ENCODE data around the gene RFXANK. TPM values are rescaled to one million over a fixed set of nuclear protein-coding genes. Genes with fewer than 3 reads are reported as not detected.

RFXANK gene
- total RNA-seq, 4 donors from 2014 or later, result 36.2 to 46.6 (median 40.9) TPM

DNA sequence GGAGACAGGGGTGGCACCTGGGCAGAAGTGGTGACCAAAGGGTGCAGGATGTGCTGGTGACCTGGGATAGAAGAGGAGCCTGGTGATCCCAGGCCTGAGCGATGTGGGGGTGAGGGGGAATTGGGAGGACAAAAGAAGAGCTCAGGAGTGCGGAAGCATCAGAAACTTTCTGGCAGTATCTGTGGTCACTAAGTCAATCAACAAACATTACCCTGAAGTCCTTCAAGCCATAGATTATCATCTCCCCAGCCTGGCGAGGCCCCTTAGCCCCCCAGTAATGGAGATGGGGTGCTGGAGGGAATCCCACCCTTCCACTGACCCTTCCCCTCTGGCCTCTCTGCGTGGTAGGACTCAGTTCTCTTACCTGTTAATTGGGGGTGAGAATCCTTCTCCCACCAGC is 32.5 kb upstream of the RFXANK start:
- 76 to 100% methylated on average over 2 to 4 of the region's 4 CpGs for WGBS, 2 donors (ENCODE audit: low coverage in 1 of 2)

DNA sequence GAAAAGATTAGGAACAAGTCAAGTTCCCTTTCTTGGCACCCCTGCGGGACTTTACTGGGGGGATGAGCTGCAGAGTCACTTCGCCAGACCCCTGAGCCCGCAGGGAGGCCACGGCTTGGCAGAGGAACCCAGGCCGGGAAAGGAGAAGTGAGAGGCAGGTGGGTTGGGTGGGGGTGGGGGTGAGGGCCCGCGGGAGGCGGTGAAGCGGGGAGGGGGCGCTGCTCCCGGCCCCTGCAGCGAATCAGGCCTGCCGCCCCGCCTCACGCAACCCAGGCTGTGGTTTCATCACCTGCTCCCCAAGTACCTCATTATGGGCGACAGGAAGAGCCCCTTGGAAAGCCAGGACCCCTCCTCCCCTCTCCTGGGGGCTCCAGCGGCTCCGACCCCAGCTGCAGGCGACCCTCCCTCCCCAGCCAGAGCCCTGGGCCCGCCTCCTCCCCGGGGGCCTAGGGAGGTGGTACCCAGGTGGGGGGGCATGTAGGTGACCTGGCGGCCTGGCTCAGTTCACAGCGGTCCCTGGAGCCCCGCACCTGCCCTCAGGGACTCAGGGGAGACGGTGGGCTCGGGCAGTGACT is 31.5 kb upstream of the RFXANK start:
- Histone ChIP-seq H3K4me3 (no peak overlapping the region), H3K9me3 (no peaks in the 10 kb centered on the region), H3K27ac (no peak overlapping the region), H3K36me3 (peaks cover 0 to 19% of the 10 kb centered on the region in 2 donors), H3K4me1 (no peaks in the 10 kb centered on the region), H3K27me3 (no peaks in the 10 kb centered on the region)
- no peak for TF ChIP-seq POLR2A (IDR thresholded peaks at IDR 0.05)
- TF ChIP-seq, protein P1, sequence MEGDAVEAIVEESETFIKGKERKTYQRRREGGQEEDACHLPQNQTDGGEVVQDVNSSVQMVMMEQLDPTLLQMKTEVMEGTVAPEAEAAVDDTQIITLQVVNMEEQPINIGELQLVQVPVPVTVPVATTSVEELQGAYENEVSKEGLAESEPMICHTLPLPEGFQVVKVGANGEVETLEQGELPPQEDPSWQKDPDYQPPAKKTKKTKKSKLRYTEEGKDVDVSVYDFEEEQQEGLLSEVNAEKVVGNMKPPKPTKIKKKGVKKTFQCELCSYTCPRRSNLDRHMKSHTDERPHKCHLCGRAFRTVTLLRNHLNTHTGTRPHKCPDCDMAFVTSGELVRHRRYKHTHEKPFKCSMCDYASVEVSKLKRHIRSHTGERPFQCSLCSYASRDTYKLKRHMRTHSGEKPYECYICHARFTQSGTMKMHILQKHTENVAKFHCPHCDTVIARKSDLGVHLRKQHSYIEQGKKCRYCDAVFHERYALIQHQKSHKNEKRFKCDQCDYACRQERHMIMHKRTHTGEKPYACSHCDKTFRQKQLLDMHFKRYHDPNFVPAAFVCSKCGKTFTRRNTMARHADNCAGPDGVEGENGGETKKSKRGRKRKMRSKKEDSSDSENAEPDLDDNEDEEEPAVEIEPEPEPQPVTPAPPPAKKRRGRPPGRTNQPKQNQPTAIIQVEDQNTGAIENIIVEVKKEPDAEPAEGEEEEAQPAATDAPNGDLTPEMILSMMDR (IDR thresholded peaks at IDR 0.05), result no peak
- TF ChIP-seq EP300 (IDR thresholded peaks at IDR 0.05), result no peak
- TF ChIP-seq POLR2AphosphoS5 (IDR thresholded peaks at IDR 0.05), result no peak
- 80% methylated on average over 1 of the region's 26 CpGs; no CpG with 5 or more reads in 1 of the 2 donors for WGBS, 2 donors (ENCODE audit: low coverage in 1 of 2)
- ATAC-seq, result no peak

More for the DNA sequence above, 32.5 kb upstream of the RFXANK start:
- Histone ChIP-seq H3K27me3 (no peaks in the 10 kb centered on the region), H3K4me3 (no peak overlapping the region), H3K27ac (no peak overlapping the region), H3K9me3 (no peaks in the 10 kb centered on the region), H3K36me3 (peaks cover 0 to 21% of the 10 kb centered on the region in 2 donors), H3K4me1 (no peaks in the 10 kb centered on the region)
- TF ChIP-seq, protein P1 (IDR thresholded peaks at IDR 0.05), result no peak
- TF ChIP-seq POLR2A (IDR thresholded peaks at IDR 0.05) (no peak), EP300 (IDR thresholded peaks at IDR 0.05) (no peak), POLR2AphosphoS5 (IDR thresholded peaks at IDR 0.05) (no peak)
- no peak for ATAC-seq

DNA sequence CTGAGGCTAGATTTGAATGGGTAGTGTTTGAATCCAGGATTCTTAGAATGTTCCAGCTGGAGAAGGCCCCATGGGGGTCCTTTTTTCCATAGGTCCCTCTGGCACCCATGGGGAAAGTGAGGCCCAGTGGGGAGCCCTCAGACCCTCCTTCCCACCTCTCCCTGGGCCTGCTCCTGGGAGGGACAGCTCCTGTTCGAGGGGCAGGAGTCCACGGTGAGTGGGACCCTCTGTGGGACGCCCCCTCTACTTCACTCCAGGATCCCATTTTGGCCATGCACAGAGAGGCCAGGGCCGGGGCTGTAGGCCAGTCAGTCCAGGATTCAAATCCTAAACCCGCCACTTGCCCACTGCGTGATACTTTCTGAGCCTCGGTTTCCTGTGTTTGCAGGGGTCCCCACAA is 29.6 kb upstream of the RFXANK start:
- whole genome bisulfite sequencing, 2 donors (ENCODE audit: low coverage in 1 of 2), result 90 to 93% methylated on average over 2 to 3 of the region's 7 CpGs
- no peak for ATAC-seq

DNA sequence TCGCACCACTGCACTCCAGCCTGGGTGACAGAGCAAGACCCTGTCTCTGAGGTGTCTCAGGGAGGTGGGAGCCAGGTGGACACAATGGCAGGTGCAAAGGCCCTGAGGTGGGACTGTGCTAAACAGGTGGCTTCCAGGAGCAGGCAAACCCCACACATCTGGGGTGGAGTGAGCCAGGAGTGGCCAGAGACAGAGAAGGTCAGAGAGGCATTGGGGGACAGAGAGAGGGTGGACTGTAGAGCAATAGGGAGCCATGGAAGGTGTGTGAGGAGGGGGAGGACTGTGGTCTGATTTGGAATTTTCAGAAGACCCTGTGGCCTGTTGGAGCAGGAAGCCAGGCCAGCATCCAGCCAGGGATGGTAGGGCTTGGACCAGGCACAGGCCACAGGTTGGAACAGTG is 26.7 kb upstream of the RFXANK start:
- TF ChIP-seq, protein P1 (IDR thresholded peaks at IDR 0.05), result no peak
- no peak for TF ChIP-seq POLR2AphosphoS5 (IDR thresholded peaks at IDR 0.05)
- no peak for TF ChIP-seq POLR2A (IDR thresholded peaks at IDR 0.05)
- TF ChIP-seq EP300 (IDR thresholded peaks at IDR 0.05), result no peak
- no peak for ATAC-seq
- peaks cover 12% of the 10 kb centered on the region for H3K27me3 ChIP-seq
- no peaks in the 10 kb centered on the region for H3K36me3 ChIP-seq
- no peak overlapping the region for H3K4me3 ChIP-seq
- H3K9me3 ChIP-seq, result no peaks in the 10 kb centered on the region
- no peak overlapping the region for H3K27ac ChIP-seq
- H3K4me1 ChIP-seq, result peaks cover 0 to 9% (median 0%) of the 10 kb centered on the region in 3 donors
- WGBS, 2 donors (ENCODE audit: low coverage in 1 of 2), result 89% methylated on average over 1 of the region's 1 CpG; no CpG with 5 or more reads in 1 of the 2 donors

More for the DNA sequence above, 29.6 kb upstream of the RFXANK start:
- H3K27me3 ChIP-seq, result no peaks in the 10 kb centered on the region
- TF ChIP-seq POLR2A (IDR thresholded peaks at IDR 0.05), result no peak
- TF ChIP-seq EP300 (IDR thresholded peaks at IDR 0.05), result no peak
- TF ChIP-seq, protein P1 (IDR thresholded peaks at IDR 0.05), result no peak
- no peak for TF ChIP-seq POLR2AphosphoS5 (IDR thresholded peaks at IDR 0.05)
- H3K4me1 ChIP-seq, result no peaks in the 10 kb centered on the region
- H3K36me3 ChIP-seq, result no peaks in the 10 kb centered on the region
- H3K9me3 ChIP-seq, result no peaks in the 10 kb centered on the region
- H3K4me3 ChIP-seq, result no peak overlapping the region
- H3K27ac ChIP-seq, result no peak overlapping the region

DNA sequence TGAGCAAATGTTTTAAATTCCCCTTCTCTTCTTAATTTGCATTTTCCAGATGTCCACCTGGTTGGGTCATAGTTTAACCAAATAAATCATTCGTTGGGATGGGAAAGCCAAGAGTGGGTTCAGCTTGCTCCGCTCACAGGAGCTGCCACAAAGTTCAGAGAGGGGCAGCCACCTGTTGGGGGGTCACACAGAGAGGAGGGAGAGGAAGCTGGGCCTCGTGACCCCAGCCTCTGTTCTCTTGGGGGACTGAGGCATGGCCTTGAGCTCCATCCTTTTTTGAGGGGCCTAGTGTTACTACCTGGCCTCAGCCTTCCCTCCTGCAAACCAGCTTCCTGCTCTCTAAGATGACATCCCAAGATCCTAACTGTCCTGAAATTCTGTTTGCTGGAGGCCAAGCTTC is 24.4 kb upstream of the RFXANK start:
- H3K4me1 ChIP-seq, result peaks cover 0 to 20% (median 0%) of the 10 kb centered on the region in 3 donors
- WGBS, 2 donors (ENCODE audit: low coverage in 1 of 2), result 72 to 80% methylated on average over 1 to 3 of the region's 3 CpGs
- H3K36me3 ChIP-seq, result peaks cover 0 to 10% of the 10 kb centered on the region in 2 donors
- H3K27me3 ChIP-seq, result peaks cover 24% of the 10 kb centered on the region
- TF ChIP-seq POLR2A (IDR thresholded peaks at IDR 0.05), result no peak
- TF ChIP-seq, protein P1 (IDR thresholded peaks at IDR 0.05), result no peak
- TF ChIP-seq POLR2AphosphoS5 (IDR thresholded peaks at IDR 0.05), result no peak
- no peak for TF ChIP-seq EP300 (IDR thresholded peaks at IDR 0.05)
- H3K27ac ChIP-seq, result no peak overlapping the region
- ATAC-seq, result no peak
- H3K4me3 ChIP-seq, result no peak overlapping the region
- no peaks in the 10 kb centered on the region for H3K9me3 ChIP-seq

All from gastroesophageal sphincter (tissue), 4 donors.